ENCODE measurements around the gene DUSP22. TPM values are rescaled to one million over a fixed set of nuclear protein-coding genes. Genes with fewer than 3 reads are reported as not detected.

The DUSP22 gene
- total and polyA plus RNA-seq, 2 of the 8 experiments (the other 6 are each of a cell fraction or from before 2014, with no cell fraction given) = 15.5 to 32.4 TPM

- Histone ChIP-seq H3K14ac (ENCODE audit: insufficient read length) (no peak overlapping the region), H3K36me3 (ENCODE audit: control insufficient read depth in 2 of 4, insufficient read depth in 4 of 4, low read length in 3 of 4) (no peaks in the 10 kb centered on the region), H2BK20ac (ENCODE audit: low read length) (no peak overlapping the region), H3K27ac (ENCODE audit: low read depth, low read length) (no peak overlapping the region), H2AK5ac (ENCODE audit: low read depth, low read length) (no peak overlapping the region), H3K18ac (ENCODE audit: extremely low read depth, low read length) (no peak overlapping the region), H3K23ac (ENCODE audit: insufficient read length) (no peak overlapping the region), H3K4ac (replicated peaks; ENCODE audit: insufficient read length, low read depth, low read length) (no peak overlapping the region), H3K9me3 (ENCODE audit: insufficient read depth in 2 of 2, low read depth in 1 of 2, low read length in 1 of 2) (peaks cover 27 to 44% of the 10 kb centered on the region in 2 experiments), H3K79me2 (ENCODE audit: control insufficient read depth in 1 of 2, insufficient read depth in 2 of 2, low read length in 2 of 2) (no peaks in the 10 kb centered on the region), H3K27me3 (replicated peaks in 1 of 4; ENCODE audit: control insufficient read depth in 3 of 4, extremely low read depth in 1 of 4, insufficient read depth in 3 of 4, low read length in 3 of 4) (no peaks in the 10 kb centered on the region), H2BK12ac (ENCODE audit: low read depth, low read length) (no peak overlapping the region), H3K9ac (replicated peaks in 1 of 4; ENCODE audit: extremely low read depth in 1 of 4, low read depth in 3 of 4, low read length in 3 of 4) (no peak overlapping the region), H3K4me3 (ENCODE audit: extremely low read depth in 1 of 4, insufficient read depth in 2 of 4, low read depth in 3 of 4, low read length in 4 of 4) (no peak overlapping the region), H2BK5ac (ENCODE audit: low read depth, low read length) (no peak overlapping the region), H2AFZ (ENCODE audit: low read length) (no peak overlapping the region), H3K4me1 (replicated peaks in 1 of 4; ENCODE audit: control insufficient read depth in 3 of 4, insufficient read depth in 4 of 4, low read length in 3 of 4) (no peaks in the 10 kb centered on the region), H3K23me2 (ENCODE audit: low read depth, low read length) (no peaks in the 10 kb centered on the region), H2BK15ac (ENCODE audit: low read length) (no peak overlapping the region), H4K20me1 (replicated peaks in 1 of 2; ENCODE audit: control insufficient read depth in 1 of 2, insufficient read depth in 2 of 2, low read length in 2 of 2) (no peaks in the 10 kb centered on the region), H3K4me2 (ENCODE audit: insufficient read depth in 1 of 2, low read depth in 2 of 2, low read length in 2 of 2) (no peak overlapping the region), H2BK120ac (replicated peaks; ENCODE audit: low read depth, low read length) (no peak overlapping the region), H4K8ac (ENCODE audit: extremely low read depth, insufficient read depth, low read length) (no peak overlapping the region), H3K56ac (replicated peaks; ENCODE audit: insufficient read length, low read depth, low read length) (no peak overlapping the region), H3K79me1 (ENCODE audit: low read depth, low read length) (no peaks in the 10 kb centered on the region), H4K5ac (ENCODE audit: insufficient read length, low read depth, low read length) (no peak overlapping the region), H4K91ac (replicated peaks; ENCODE audit: insufficient read length, low read length) (no peak overlapping the region)
- CTCF ChIA-PET (ENCODE audit: partially characterized antibody) = interaction anchor here (1.3 kb wide), 2 partner anchors 72 to 305 kb away, joined by 3 read pairs; no protein-coding TSS in a partner anchor
- POLR2A ChIA-PET (ENCODE audit: partially characterized antibody) = no interaction called here
- FAIRE-seq = no peak
- WGBS, 2 experiments (ENCODE audit: extremely low coverage in 1 of 2, insufficient coverage in 1 of 2, insufficient read length in 1 of 2, insufficient replicate concordance in 2 of 2, low coverage in 1 of 2, low lambda C conversion rate in 2 of 2, missing lambda C conversion rate in 1 of 2) = 77% methylated on average over 2 of the region's 2 CpGs; no CpG with 5 or more reads in 1 of the 2 experiments
- peak in 1 of 2 experiments; percentile 13 for DNase-seq (ENCODE audit: low read depth in 1 of 2, low spot score in 2 of 2)
- TF ChIP-seq TEAD4 (IDR thresholded peaks at IDR 0.05; ENCODE audit: low read depth, low read length) (no peak), SP2 (IDR thresholded peaks at IDR 0.05; ENCODE audit: low read length) (no peak), SIX5 (IDR thresholded peaks at IDR 0.05; ENCODE audit: low read depth, low read length) (no peak), RAD21 (IDR thresholded peaks at IDR 0.05 in 1 of 2, conservative IDR thresholded peaks at IDR 0.05 in 1 of 2; ENCODE audit: low read depth in 2 of 2, low read length in 2 of 2) (no peak)
Measured at GRCh38 chr6:277746-278145, 14.5 kb upstream of the DUSP22 start.
